Fibroblast of mammary gland (primary cell): ENCODE data around the gene KRT23.
A peak's percentile ranks its signal among the peaks of the same experiment; 100 is the strongest.

Experiments
- DNase-seq: peaks from one replicate; pipeline ENCODE4 v3.0.0-alpha.2; 2010; ENCODE audit warnings: low read depth
- H3K4me3 ChIP-seq: 2 replicates; pipeline ENCODE4 v1.5.1; 2011; ENCODE audit warnings: low read depth, mild to moderate bottlenecking, low read length, moderate library complexity; ENCODE audit not compliant: control insufficient read depth
- TF ChIP-seq, protein P1 (sequence below): conservative IDR thresholded peaks from 2 replicates; pipeline ENCODE4 v1.5.1; 2011; ENCODE audit warnings: low read depth, low read length, inconsistent platforms; ENCODE audit not compliant: control insufficient read depth, insufficient read depth

The KRT23 gene

DNA sequence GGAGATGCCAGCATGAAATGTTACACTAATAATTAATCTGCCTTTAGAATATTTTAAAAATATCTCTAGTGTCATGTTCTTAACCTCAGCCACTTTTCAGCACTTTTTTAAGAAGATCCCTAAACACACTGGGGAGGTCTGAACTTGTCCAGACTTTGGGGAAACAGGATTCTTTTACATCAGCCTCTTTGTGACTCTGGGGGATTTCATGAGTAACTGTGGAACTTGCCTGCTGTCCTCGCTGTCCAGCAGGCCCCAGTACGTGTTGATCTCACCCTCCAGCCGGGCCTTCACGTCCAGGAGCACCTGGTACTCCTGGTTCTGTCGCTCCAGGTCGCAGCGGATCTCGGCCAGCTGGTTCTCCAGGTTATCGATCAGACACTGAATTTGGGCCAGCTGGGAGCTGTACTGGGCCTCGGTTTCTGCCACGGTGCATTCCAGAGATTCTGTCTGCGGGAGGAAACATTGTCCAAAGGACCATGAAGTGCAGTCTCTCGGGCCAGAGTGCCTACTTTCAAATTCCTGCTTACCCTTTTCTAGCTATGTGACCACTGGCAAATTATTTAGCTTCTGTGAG is 41.2 kb upstream of the KRT23 start:
- H3K4me3 ChIP-seq = no peak overlapping the region
- TF ChIP-seq, protein P1, sequence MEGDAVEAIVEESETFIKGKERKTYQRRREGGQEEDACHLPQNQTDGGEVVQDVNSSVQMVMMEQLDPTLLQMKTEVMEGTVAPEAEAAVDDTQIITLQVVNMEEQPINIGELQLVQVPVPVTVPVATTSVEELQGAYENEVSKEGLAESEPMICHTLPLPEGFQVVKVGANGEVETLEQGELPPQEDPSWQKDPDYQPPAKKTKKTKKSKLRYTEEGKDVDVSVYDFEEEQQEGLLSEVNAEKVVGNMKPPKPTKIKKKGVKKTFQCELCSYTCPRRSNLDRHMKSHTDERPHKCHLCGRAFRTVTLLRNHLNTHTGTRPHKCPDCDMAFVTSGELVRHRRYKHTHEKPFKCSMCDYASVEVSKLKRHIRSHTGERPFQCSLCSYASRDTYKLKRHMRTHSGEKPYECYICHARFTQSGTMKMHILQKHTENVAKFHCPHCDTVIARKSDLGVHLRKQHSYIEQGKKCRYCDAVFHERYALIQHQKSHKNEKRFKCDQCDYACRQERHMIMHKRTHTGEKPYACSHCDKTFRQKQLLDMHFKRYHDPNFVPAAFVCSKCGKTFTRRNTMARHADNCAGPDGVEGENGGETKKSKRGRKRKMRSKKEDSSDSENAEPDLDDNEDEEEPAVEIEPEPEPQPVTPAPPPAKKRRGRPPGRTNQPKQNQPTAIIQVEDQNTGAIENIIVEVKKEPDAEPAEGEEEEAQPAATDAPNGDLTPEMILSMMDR = no peak

DNA sequence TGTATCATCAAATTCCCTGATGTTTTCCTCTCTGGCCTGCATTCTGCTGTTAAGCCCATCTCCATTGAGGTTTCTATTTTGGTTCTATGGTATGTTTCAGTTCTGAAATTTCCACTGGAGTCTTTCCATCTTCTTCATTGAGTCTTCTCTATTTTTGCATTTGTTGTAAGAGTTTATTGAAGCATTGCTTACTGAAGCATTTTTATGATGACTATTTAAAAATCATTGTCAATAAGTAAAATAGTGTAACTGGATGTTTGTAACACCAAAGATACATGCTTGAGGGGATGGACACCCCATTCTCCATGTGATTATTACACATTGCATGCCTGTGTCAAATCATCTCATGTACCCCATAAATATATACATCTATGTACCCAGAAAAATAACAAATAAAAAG is 38.1 kb upstream of the KRT23 start:
- no peak for DNase-seq
- H3K4me3 ChIP-seq = no peak overlapping the region
- TF ChIP-seq, protein P1 = no peak

More for the DNA sequence above, 41.2 kb upstream of the KRT23 start:
- DNase-seq = no peak

DNA sequence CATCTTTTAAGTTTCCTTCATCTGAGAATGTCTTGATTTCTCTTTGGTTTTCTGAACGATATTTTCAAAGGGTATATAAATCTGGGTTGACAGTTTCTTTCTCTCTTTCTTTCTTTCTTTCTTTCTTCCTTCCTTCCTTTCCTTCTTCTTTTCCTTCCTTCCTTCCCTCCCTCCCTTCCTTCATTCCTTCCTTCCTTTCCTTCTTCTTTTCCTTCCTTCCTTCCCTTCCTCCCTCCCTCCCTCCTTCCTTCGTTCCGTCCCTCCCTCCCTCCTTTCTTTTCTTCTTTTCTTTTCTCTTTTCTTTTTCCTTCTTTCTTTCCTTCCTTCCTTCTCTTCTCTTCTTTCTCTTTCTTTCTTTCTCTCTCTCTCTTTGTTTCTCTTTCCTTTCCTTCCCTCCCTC is 36.9 kb upstream of the KRT23 start:
- TF ChIP-seq, protein P1 = no peak
- no peak overlapping the region for H3K4me3 ChIP-seq
- no peak for DNase-seq

DNA sequence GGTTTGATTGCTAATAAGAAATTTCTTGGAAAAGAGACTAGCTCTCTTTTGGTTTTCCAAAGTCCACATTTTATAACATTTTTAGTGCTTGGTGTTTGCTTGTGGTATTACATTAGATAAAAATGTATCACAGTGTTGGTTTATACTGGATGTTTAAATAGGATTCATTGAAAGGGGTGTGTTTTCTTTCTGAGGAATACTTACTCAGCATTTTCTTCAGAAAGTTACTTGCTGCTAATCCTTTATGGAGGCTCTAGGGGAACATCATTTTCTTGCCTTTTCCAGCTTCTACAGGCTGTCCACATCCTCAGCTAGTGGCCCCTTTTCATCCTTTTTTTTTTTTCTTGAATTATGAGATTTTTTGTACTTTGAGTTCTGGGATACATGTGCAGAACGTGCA is 30.1 kb upstream of the KRT23 start:
- TF ChIP-seq, protein P1 = no peak
- no peak overlapping the region for H3K4me3 ChIP-seq

DNA sequence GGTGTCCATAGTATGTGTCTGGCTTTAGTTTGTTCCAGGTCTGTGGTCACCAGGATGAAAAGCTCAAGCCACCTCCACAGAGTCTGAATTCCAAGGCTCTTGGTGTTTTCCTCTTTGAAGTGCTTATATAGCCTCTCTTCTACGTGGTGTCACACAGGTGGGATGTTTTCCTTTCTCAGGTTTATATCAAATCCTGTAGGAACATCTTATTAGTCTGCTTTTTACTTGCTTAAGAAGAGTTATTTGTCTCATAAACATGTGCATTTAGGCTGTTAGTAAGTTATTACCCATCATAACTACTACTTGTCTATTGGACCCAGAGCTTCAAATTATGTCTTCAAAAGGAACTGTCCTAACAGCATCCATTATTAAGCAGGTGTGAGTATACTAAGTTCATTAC is 29.4 kb upstream of the KRT23 start, which contains the start of gene KRT39:
TSS of gene KRT39 (minus strand) at position 101 of the 400 bp plus-strand sequence. CDS start at position 9, 92 bp downstream.
- TF ChIP-seq, protein P1 = no peak
- H3K4me3 ChIP-seq = no peak within 1 kb of the TSS
- DNase-seq = no peak

More for the DNA sequence above, 30.1 kb upstream of the KRT23 start:
- no peak for DNase-seq

- H3K4me3 ChIP-seq = no peak overlapping the region
- peak; percentile 59 for DNase-seq
- TF ChIP-seq, protein P1 = peak; percentile 80
Measured at GRCh38 chr17:40963838-40964237, 26.4 kb upstream of the KRT23 start.

- H3K4me3 ChIP-seq = no peak overlapping the region
- no peak for DNase-seq
- TF ChIP-seq, protein P1 = no peak
Measured at GRCh38 chr17:40962059-40962561, 24.7 kb upstream of the KRT23 start.
